NCI-H345 treated with DMSO at 0.1 percent for 48 hours (cell line): ENCODE results near the gene ADCYAP1.

ENCODE experiments used
- DNase-seq: peaks from one replicate; lab custom pipeline; 2025; ENCODE audit not compliant: unreplicated experiment; lab: John Stamatoyannopoulos, UW

Gene ADCYAP1

DNA sequence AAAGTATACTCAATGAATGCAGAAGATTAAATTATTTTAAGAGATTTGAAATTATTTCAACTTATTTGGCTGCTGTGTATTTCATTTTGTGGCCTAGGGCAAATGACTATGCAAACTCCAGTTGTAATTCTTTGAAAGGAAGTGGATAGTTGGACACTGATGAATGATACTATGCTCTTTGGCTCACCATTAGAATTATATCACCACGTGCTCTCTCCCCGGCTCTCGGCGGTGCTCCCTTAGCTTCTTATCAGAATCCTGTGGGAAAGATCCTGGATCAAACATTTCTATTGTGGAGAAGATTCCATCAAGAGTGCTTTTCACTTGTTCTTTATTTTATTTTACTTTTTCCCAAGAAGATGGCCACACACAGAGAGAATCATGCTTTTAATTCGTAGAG, 55.2 kb downstream of the ADCYAP1 start:
- DNase-seq, result no peak
